Hematopoietic multipotent progenitor cell treated with erythropoietin and hydrocortisone succinate and interleukin-3 and kit ligand, for 4 days (in vitro differentiated cells): ENCODE measurements around the gene SCO2.
"Not testable (repeated sequence)": the region's sequence is repeated elsewhere in the genome, so short reads cannot be mapped to it uniquely, and the experiment has no call there.

Source experiments
- DNase-seq: peaks from one replicate; pipeline ENCODE4 v3.0.0-alpha.2; 2015

Gene SCO2

GRCh38 chr22:50550395-50550794, 25.0 kb upstream of the SCO2 start:
- no peak for DNase-seq

GRCh38 chr22:50548921-50549790, 23.8 kb upstream of the SCO2 start:
- DNase-seq, result no peak

- peak; percentile 38 for DNase-seq
These were observed 22.9 kb upstream of the SCO2 start for GRCh38 chr22:50548040-50548920.

- DNase-seq, result no peak
These were observed 22.0 kb upstream of the SCO2 start for GRCh38 chr22:50547263-50547985.

- DNase-seq, result no peak
These were observed 21.2 kb upstream of the SCO2 start for GRCh38 chr22:50546326-50547262.

- peak; percentile 74 for DNase-seq
These were observed 20.3 kb upstream of the SCO2 start, which contains the start of gene KLHDC7B for GRCh38 chr22:50545522-50546325. Gene KLHDC7B, plus strand, starts transcription at chr22:50545899. Its CDS starts 345 bp downstream, at chr22:50546244.

GRCh38 chr22:50544746-50545253, 19.4 kb upstream of the SCO2 start:
- peak; percentile 68 for DNase-seq

- peak; percentile 89 for DNase-seq
These were observed 18.8 kb upstream of the SCO2 start for GRCh38 chr22:50544078-50544745.

- DNase-seq, result peak; percentile 51
These were observed 17.1 kb upstream of the SCO2 start for GRCh38 chr22:50542416-50542927.

GRCh38 chr22:50541667-50542026, 16.2 kb upstream of the SCO2 start:
- DNase-seq, result peak; percentile 53

- no peak for DNase-seq
These were observed 15.0 kb upstream of the SCO2 start for GRCh38 chr22:50540381-50540780.

GRCh38 chr22:50537765-50538164, 12.4 kb upstream of the SCO2 start:
- no peak for DNase-seq

GRCh38 chr22:50536226-50536625, 10.8 kb upstream of the SCO2 start:
- no peak for DNase-seq

GRCh38 chr22:50535113-50535512, 9.7 kb upstream of the SCO2 start:
- no peak for DNase-seq

- DNase-seq, result not testable (repeated sequence)
These were observed 8.7 kb upstream of the SCO2 start for GRCh38 chr22:50533856-50534711.

- no peak for DNase-seq
These were observed 7.7 kb upstream of the SCO2 start for GRCh38 chr22:50532824-50533796.

- DNase-seq, result no peak
These were observed 6.7 kb upstream of the SCO2 start for GRCh38 chr22:50531962-50532674.
